Endometrial microvascular endothelial cells (primary cell): Measurements from ENCODE around the gene ARGFX. TPM values are rescaled to one million over a fixed set of nuclear protein-coding genes. Genes with fewer than 3 reads are reported as not detected.
"Not testable (repeated sequence)": the region's sequence is repeated elsewhere in the genome, so short reads cannot be mapped to it uniquely, and the experiment has no call there.

Experiments used
- in situ Hi-C: cut with HindIII; loops from 2 replicates; pipeline ENCODE4 v1.10.0; 2017; ENCODE audit warnings: low sequenced_read_pairs, low pct_unique_long_range_greater_than_20kb; ENCODE audit errors: inconsistent ontology term
- total RNA-seq: library from RNA; depleted of rRNA; stranded (reverse); fragments of >200 nt; gene quantifications from one replicate; pipeline ENCODE4 v1.2.3, GENCODE V29; 2015; ENCODE audit errors: inconsistent ontology term

ARGFX gene
- total RNA-seq, 1 donor from 2014 or later: not detected

DNA sequence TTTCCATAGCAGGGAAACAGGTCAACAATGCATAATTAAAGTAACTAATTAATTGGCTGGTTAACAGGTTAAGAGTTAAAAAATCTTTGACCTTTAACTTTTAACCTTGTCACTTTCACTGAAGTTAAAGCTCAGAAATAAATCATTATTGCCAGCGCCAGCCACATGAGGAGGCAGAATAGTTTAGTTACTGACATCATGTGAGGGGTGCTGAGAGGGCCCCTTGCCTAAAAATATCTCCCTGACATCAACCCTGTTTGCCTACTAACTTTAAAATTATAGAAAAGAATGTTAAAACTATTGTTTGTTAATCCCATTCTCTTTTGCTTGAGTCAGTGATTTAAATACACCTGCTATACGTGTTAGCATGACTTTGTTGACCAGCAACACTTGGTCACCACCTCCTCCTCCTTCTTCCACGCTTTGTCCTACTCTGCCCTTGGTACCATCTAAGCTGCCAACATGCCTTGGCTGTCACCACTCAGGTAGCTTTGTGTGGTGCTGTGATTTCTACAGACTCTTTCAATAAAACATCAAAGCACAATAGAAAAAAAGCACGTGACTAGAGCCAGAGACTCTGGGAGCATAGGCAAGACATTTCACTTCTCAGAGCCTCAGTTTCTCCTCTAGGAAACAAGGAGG lies 28.1 kb downstream of the ARGFX start:
- in situ Hi-C loops: no loop called here

DNA sequence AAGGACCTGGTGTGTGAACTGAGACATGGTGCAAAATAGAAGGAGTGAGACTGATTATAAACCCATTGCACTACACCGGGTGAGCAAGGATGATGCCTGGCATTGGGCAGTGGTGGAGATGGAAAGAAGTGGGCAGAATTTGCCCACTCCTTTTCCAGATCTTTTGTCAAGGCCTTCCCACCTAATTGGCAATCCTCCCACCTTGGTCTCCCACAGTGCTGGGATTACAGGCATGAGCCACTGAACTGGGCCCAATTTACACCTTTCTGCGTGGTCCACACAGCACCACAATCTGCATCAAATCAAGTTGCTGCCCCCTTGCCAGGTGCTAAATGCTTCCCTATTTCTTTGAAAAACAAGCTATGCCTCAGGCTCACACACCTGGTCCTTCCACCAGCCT lies 30.8 kb downstream of the ARGFX start:
- in situ Hi-C loops: no loop called here

DNA sequence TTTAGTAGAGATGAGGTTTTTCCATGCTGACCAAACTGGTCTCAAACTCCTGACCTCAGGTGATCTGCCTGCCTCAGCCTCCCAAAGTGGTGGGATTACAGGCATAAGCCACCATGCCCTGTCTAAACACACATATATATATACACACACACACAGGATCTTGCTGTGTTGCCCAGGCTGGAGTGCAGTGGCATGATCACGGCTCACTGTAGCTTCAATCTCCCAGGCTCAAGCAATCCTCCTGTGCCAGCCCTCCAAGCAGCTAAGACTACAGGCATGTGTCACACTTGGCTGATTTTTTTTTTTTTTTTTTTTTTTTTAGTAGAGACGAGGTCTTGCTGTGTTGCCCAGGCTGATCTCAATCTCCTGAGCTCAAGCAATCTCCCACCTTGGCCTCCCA lies 32.2 kb downstream of the ARGFX start:
- in situ Hi-C loops: not testable (repeated sequence)

DNA sequence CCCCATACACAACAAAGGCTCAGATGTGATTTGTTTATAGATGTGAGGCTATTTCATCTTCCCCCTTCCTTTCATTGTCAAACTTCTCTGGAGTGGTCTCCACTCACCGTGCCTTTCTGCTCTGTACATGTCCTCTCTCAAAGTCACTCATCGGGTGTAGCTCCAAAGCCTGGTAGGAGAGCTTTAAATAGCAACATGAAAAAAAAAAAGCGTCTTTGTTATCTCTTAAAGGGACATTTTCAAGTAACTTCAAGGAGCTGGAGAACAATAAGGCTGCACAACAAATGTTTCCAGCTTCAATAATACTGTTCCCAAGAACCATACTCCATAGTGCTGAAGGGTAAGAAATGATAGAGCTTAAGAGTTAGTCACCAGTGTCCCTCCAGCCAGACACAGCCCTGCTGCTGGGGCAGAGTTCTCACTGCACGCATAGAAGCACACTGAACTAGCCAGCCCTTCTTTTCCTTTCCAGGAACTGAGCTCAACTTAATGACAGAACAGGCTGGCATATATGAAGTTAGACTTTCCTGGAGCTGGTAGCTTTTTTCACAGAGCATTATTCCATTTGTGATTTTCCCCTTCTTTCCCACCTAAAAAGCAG lies 33.6 kb downstream of the ARGFX start:
- in situ Hi-C loops: no loop called here

DNA sequence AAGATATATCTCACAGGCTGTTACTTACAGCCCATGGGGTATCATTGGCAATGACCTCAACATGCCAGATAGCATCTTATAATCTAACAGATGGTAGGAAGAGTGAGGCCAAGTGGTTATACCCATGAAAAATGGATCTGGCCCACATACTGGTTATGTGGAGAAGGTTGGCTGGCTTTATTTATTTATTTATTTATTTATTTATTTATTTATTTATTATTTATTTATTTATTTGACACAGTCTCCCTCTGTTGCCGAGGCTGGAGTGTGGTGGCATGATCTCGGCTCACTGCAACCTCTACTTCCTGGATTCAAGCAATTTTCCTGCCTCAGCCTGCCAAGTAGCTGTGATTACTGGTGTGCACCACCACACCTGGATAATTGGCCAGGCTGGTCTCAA lies 37.0 kb downstream of the ARGFX start:
- in situ Hi-C loops: no loop called here

DNA sequence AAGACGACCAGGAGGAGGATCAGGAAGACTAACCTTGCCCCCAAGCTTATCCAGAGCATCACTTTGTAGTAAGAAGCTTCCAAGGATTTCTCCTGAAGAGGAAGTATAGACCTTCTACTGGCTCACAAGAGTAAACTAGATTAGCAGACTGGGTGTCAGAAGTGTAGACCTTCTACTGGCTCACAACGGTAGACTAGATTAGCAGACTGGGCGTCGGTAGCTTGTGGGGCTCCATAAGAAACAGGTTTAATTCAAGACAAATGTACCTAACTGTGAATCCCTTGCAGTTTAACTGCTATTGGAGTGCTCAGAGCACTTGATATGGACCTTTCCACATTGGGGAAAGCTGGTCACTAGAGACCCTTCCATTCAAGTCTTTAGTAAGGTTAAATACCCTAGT lies 38.4 kb downstream of the ARGFX start:
- in situ Hi-C loops: no loop called here

Other genes with a start within 250 kb of the ARGFX start
- gene POLQ, start 22.0 kb upstream of the ARGFX start, total RNA-seq: 4.6 TPM
- gene FBXO40, start 25.4 kb downstream of the ARGFX start, total RNA-seq: not detected
- 113 TPM for gene HCLS1, start 93.0 kb downstream of the ARGFX start, total RNA-seq
- gene GOLGB1, start 181.8 kb downstream of the ARGFX start, total RNA-seq: 15.1 TPM